OCI-M2 (cell line): Measurements from ENCODE around the gene ABLIM1.

ENCODE experiments used
- DNase-seq: peaks from one replicate; lab custom pipeline; 2025; ENCODE audit not compliant: unreplicated experiment; lab: John Stamatoyannopoulos, UW

The ABLIM1 gene

GRCh38 chr10:114427124-114427852 lies 230.8 kb downstream of the ABLIM1 start:
- DNase-seq: no peak

DNA sequence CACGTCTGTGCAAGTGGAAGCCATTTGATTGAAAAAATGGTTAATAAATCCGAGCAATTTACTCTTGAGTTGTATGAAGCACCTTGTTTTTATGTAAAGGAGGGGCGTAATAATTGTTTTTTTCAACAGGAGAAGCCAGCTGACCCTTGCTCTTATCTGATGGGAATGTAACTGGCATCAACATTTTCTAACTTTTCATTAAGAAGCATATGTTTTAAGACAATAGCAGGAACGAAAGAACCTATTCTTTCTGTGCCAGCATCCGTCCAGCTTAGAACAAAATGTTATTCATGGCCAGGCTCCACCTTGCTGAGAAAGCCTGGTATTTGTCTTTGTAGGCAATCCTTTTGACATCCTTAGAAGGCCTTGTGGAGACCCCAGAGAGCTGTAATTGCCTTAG lies 231.6 kb downstream of the ABLIM1 start:
- DNase-seq: no peak

DNA sequence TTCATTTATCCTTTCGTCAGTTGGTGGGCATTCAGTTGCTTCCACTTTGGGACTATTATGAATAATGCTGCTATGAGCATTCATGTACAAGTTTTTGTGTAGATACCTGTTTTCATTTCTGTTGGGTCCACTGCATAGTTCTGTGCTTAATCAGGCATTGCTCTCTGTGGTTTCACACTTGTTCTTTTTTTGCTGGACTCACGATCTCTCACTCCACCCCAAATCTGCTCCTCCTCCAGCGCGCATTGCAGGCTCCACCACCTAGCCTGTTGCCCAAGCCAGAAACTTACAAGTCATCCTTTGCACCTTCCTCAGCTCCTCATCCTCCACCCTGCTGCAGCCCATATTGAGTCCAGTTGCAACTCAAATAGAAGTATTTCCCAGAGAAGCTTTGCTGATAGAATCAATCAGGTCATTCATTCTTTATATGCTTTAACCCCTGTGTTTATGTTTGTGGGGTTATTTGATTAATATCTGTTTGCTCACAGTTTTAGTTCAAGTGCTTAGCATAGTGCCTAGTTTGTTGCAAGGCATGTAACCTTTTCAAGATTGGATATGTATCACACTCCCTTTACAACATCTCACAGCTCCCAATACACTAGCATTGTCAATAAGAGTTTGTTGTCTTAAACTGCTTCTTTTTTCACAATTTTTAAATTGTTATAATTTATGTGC lies 237.1 kb downstream of the ABLIM1 start:
- DNase-seq: no peak

DNA sequence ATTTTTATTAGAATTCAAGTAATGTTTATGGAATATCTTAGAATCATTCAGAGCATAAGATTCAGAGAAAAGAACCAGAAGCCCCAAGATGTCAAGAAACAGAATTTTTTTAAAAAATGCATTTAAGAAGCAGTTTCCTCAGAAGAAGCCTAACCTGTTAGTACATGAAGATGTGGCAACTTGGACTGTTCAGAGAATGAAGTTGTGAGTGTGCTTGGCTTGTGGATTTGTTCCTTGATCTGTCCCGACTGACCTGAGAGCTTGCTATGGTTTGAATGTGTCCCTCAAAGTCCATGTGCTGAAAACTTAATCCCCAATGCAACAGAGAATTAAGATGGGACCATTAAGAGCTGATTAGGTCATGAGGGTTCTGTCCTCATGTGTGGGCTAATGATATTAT lies 240.0 kb downstream of the ABLIM1 start:
- no peak for DNase-seq

DNA sequence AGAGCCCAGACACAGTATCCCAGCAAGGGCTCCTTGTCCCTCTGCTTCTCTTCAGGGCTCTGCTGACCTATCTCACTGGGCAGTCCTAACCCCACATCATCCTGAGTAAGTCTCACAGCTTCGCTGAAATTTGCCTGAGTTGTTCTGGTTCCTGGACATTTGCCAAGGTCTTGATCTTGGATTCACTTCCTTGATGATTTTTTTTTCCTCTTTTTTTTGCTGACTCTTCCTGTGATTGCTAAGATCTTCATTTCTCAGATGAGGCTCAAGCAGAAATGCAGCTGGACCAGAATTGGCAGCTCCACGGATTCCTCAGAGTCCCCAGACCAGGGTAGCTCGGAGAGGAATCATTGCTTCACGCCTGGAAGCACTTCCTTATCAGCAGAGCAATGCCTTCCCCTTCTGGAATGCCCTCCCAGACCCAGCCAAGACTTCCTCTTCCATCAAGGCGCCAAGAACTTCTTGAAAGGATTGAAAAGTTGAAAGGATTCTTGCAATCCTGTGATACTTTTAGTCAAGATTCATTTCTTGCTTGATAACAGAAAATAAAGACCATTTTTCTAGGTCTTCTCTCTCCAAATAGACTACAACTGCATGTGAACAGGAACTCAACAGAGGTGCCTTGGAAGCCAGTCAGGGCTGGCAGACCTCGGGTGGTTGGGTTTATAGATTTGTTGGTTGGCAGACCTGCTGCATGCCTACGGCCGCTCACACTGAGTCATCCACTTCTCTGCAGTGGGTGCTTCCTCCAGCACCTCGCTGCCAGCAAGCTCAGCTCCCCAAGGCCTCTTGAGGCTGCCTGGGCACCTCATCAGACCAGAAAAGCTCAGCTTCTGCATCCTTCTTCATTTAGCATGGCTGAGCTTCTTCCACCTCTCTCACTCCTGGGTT lies 244.9 kb downstream of the ABLIM1 start:
- DNase-seq: no peak

GRCh38 chr10:114408968-114409444 lies 249.1 kb downstream of the ABLIM1 start:
- no peak for DNase-seq

DNA sequence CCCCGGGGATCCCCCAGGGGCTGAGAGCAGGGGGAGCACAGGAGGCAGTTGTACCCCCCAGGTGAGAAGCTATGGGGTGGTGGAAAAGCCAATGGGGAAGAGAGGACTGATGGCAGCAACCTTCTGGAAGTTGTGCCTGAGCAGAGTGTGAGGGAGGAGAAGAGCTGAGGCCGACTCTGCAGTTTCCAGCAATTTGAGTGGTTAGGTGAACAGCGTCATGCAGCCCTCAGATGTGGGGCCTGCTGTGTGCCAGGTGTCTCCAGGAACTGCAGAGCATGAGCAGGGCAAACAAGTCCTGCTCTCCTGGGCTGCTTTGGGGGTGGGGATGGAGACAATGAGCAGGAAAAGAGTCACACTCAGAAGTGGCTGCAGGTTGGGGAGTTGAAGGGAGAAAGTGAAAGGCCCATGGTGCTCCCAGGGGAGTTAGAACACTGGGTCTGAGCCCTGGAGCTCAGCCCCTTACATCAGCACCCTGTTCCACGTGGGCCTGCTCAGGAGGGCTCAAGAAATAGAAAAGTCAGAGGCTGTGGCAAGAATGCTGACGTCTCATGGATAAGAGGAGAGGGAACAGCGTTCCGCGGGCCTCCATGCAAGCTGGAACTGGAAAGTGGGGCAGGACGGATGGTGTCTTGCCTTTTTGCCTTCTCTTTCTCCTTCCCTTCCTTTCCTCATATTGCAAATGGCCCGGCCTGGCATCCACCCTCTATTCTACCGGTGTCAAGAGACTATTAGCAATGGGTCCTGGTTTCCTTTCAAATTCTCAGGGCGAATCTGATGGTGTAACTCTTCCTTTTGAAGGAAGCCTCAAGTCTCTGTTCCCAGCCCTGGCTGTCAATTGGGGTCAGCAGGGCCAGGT lies 249.7 kb downstream of the ABLIM1 start:
- DNase-seq: no peak

DNA sequence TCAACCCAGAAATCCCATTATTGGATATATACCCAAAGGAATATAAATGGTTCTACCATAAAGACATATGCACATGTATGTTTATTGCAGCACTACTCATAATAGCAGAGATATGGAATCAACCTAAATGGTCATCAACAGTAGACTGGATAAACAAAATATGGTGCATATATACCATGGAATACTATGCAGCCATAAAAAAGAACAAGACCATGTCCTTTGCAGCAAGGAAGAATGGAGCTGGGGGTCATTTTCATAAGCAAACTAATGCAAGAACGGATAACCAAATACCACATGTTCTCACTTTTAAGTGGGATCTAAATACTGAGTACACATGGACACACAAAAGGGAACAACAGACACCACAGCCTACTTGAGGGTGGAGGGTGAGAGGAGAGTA lies 251.6 kb downstream of the ABLIM1 start:
- no peak for DNase-seq

DNA sequence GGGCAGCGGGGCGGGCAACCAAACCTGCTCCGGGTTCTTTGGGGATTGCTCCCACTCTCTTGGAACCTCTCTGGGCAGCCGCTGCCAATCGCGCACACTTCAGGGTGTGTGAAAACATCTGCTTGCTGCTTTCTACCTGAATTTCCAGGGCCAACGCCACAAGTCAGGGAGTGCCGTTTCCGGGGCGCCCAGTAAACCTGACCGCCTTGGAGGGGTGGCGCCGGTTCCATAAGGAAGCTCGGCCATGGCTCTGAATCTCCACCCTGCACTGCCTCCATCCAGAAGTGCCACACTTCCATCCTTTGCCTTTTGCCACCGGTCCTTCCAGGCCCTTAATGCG lies 253.1 kb downstream of the ABLIM1 start:
- DNase-seq: no peak

- no peak for DNase-seq
These were observed 253.7 kb downstream of the ABLIM1 start, which contains the start of gene AFAP1L2 for GRCh38 chr10:114404171-114405010. TSS of gene AFAP1L2 (minus strand) at chr10:114404502. CDS start at chr10:114404455, 47 bp downstream.

DNA sequence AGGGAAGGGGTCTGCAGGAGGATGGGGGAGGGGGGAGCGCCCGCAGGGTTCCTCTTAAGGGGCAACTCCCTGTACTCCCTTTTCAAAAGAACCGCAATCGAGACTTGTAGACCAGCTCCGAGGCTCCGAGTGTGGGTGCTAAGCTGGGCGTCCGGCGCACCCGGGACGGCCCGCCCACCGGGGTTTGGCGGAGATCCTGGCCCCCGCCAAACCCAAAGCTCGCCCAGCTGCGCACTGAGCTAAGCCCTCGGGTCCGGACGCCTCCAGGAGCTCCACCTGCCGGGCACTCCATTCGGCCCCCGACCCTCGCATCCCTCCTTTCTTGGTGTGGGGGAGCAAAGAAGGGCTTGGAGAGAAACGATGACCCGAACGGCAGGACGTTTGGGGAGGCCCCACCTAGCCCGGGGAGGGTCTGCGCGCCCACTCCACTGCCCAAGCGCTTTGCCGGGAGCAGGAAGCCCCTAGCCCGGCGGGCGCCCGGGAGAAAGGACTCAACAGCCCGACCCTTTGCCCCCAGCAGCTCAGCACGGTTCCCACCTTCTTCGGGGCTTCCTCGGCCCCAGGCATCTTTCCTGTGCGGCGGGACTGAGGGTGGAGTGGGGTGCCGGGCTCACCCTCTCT lies 254.4 kb downstream of the ABLIM1 start:
- DNase-seq: no peak

GRCh38 chr10:114402871-114403540 lies 255.1 kb downstream of the ABLIM1 start:
- no peak for DNase-seq

GRCh38 chr10:114402233-114402632 lies 255.8 kb downstream of the ABLIM1 start:
- DNase-seq: no peak

DNA sequence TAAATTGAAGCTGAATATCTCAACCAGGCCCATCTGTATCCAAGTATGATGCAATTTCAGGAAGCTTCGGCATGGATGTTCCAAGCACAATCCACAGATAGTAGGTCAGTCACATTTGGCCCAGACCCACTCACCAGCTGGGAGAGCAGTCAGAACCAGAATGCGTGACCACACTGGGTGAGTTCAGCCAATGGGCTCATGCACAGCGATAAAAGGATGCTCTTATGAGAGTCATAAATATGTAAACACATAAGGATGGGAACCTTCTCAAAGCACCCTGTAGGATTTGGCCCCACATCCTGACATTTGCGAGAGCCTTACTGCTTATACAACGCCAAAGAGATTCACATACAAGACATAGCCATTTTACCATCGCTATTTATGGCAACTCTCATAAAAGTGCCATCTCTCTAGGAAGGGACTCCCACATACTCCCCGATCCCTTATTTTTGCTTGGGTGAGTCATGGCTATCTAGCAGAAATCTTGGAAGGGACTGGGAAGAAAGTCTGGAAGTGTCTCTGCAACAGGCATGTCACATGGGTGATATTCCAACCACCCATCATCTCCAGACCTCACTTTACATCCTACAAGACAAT lies 256.8 kb downstream of the ABLIM1 start:
- no peak for DNase-seq

- no peak for DNase-seq
These were observed 258.0 kb downstream of the ABLIM1 start for GRCh38 chr10:114400091-114400490.

DNA sequence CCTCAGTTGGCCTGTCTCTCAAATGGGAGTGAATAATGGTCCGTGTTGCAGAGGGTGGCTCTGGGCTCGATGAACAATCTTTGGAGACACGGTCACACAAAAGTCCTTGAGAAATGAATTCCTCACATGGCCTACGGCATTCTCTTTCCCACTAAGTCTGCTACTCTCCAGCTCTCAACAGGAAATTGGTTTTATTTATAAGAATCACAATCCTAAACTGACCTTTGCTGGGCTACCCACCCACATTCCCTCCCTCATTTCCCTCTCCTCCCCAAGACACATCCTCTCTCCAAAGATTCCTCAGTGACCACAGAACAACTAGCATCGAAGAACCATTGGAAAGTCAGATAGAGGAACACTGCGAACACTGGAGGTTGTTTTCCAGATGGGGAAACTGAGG lies 258.5 kb downstream of the ABLIM1 start:
- no peak for DNase-seq

GRCh38 chr10:114398587-114399331 lies 259.3 kb downstream of the ABLIM1 start:
- no peak for DNase-seq
